Measurements from ENCODE around the gene ZNF513. TPM values are rescaled to one million over a fixed set of nuclear protein-coding genes. Genes with fewer than 3 reads are reported as not detected.

ZNF513 gene
- polyA plus RNA-seq, 2 of the 4 experiments (the other 2 are of a cell fraction) = 10.8 to 22.7 TPM

- 89% methylated on average over 6 of the region's 6 CpGs for WGBS (ENCODE audit: missing lambda C conversion rate)
- FAIRE-seq = no peak
These were observed 28.5 kb downstream of the ZNF513 start for GRCh38 chr2:27351802-27352598.

GRCh38 chr2:27350106-27350693 lies 30.3 kb downstream of the ZNF513 start:
- no peak for ATAC-seq
- Histone ChIP-seq H3K4me2 (no peak overlapping the region), H3K27ac (no peak overlapping the region), H3K9me3 (no peaks in the 10 kb centered on the region), H3K4me1 (peaks cover 17% of the 10 kb centered on the region), H3K4me3 (no peak overlapping the region)
- ChIA-PET CTCF (interaction anchor here (1.0 to 1.9 kb wide), 5 partner anchors 10 to 70 kb away, joined by 3 to 5 read pairs (median 3); partner anchors contain the start of gene UCN), POLR2A (no interaction called here)
- no peak for FAIRE-seq
- TF ChIP-seq BCL3 (IDR thresholded peaks at IDR 0.05) (no peak), PHF8 (IDR thresholded peaks at IDR 0.05; ENCODE audit: borderline replicate concordance, low read depth) (no peak), TP53 (CRISPR knock-in tag; IDR thresholded peaks at IDR 0.05) (no peak), ELK1 (IDR thresholded peaks at IDR 0.05; ENCODE audit: low read depth, low read length) (no peak), MAFK (IDR thresholded peaks at IDR 0.05; ENCODE audit: partially characterized antibody) (peak; percentile 56), E2F6 (IDR thresholded peaks at IDR 0.05; ENCODE audit: borderline replicate concordance, low read depth) (no peak)
- 86% methylated on average over 7 of the region's 7 CpGs for whole genome bisulfite sequencing (ENCODE audit: missing lambda C conversion rate)
- no peak for DNase-seq (ENCODE audit: low read depth in 1 of 2, low spot score in 1 of 2)

More at GRCh38 chr2:27351802-27352598, 28.5 kb downstream of the ZNF513 start:
- DNase-seq (ENCODE audit: low read depth in 1 of 2, low spot score in 1 of 2) = no peak
- ChIA-PET CTCF (interaction anchor here (0.9 to 3.3 kb wide), 13 partner anchors 8 to 277 kb away, joined by 3 to 16 read pairs (median 4); partner anchors contain the start of genes CCDC121, EIF2B4, GPN1 and SNX17), POLR2A (no interaction called here)
- no peak for ATAC-seq
- TF ChIP-seq MAFK (IDR thresholded peaks at IDR 0.05; ENCODE audit: partially characterized antibody) = peak; percentile 71
- TF ChIP-seq TP53 (CRISPR knock-in tag; IDR thresholded peaks at IDR 0.05) = no peak
- no peak for TF ChIP-seq POLR2AphosphoS2 (conservative IDR thresholded peaks at IDR 0.05; ENCODE audit: low read length)
- no peak overlapping the region for H3K27ac ChIP-seq
- no peaks in the 10 kb centered on the region for H3K9me3 ChIP-seq
- no peak overlapping the region for H3K4me2 ChIP-seq
- H3K4me3 ChIP-seq = no peak overlapping the region
- H3K4me1 ChIP-seq = peaks cover 19% of the 10 kb centered on the region

- ATAC-seq (no peak; a peak in 1 of 6 replicates), DNase-seq (ENCODE audit: low read depth in 1 of 2, low spot score in 1 of 2) (no peak), FAIRE-seq (no peak)
- 100% methylated on average over 2 of the region's 2 CpGs for WGBS (ENCODE audit: missing lambda C conversion rate)
- Histone ChIP-seq H3K27ac (no peak overlapping the region), H3K4me2 (no peak overlapping the region), H3K9me3 (no peaks in the 10 kb centered on the region), H3K4me3 (no peak overlapping the region), H3K4me1 (no peaks in the 10 kb centered on the region)
- POLR2A ChIA-PET = interaction anchor here (1.3 kb wide), 1 partner anchor 9 kb away, joined by 6 read pairs; the partner anchor contains the start of gene GTF3C2
- CTCF ChIA-PET = interaction anchor here (0.7 to 1.8 kb wide), 3 partner anchors 8 to 24 kb away, joined by 3 to 5 read pairs (median 5); partner anchors contain the start of genes GTF3C2 and MPV17
- TF ChIP-seq ESRRA (IDR thresholded peaks at IDR 0.05; ENCODE audit: borderline replicate concordance, low read length) (no peak), RCOR1 (IDR thresholded peaks at IDR 0.05; ENCODE audit: low read depth, low read length) (no peak), RFX5 (IDR thresholded peaks at IDR 0.05) (no peak), KDM5A (IDR thresholded peaks at IDR 0.05) (no peak), HDAC2 (IDR thresholded peaks at IDR 0.05) (no peak), SREBF2 (IDR thresholded peaks at IDR 0.05) (no peak), EHF (CRISPR knock-in tag; IDR thresholded peaks at IDR 0.05) (no peak), CBX8 (IDR thresholded peaks at IDR 0.05) (no peak), REST (IDR thresholded peaks at IDR 0.05) (no peak), CTCF (IDR thresholded peaks at IDR 0.05) (no peak), HMGXB4 (CRISPR knock-in tag; IDR thresholded peaks at IDR 0.05; ENCODE audit: borderline replicate concordance) (no peak), BHLHE40 (IDR thresholded peaks at IDR 0.05; ENCODE audit: low read depth, low read length) (no peak), POLR2AphosphoS2 (conservative IDR thresholded peaks at IDR 0.05; ENCODE audit: low read length) (no peak), HEYL (CRISPR knock-in tag; IDR thresholded peaks at IDR 0.05) (no peak), TP53 (CRISPR knock-in tag; IDR thresholded peaks at IDR 0.05) (no peak)
These were observed 32.9 kb downstream of the ZNF513 start for GRCh38 chr2:27347641-27348040.

Measured in A549 (cell line).